Transverse colon (tissue), 4 donors: ENCODE measurements around the gene CSNK1E.

Experiments used
- EP300 ChIP-seq: sonication (generic); formaldehyde crosslinking; IDR thresholded peaks from one replicate; pipeline ENCODE4 v1.6.1; 2017; ENCODE audit warnings: antibody characterized with exemption, low read depth
- POLR2A ChIP-seq: fragments of 450-650 bp; IDR thresholded peaks from one replicate; pipeline ENCODE4 v1.6.1; 2016; ENCODE audit warnings: antibody characterized with exemption, mild to moderate bottlenecking, moderate library complexity
- POLR2AphosphoS5 ChIP-seq, 3 donors: sonication (generic); formaldehyde crosslinking; IDR thresholded peaks; one replicate each; pipeline ENCODE4 v1.6.1; 2016; ENCODE audit warnings: antibody characterized with exemption in 3 of 3
- TF ChIP-seq, protein P1 (sequence below), 5 experiments: fragments of 200-600 bp in 3 of 5; fragments of 450-650 bp in 2 of 5; sonication (generic) in 3 of 5; IDR thresholded peaks; 1 replicate in 2 of 5; 2 replicates in 3 of 5; pipeline ENCODE4 v1.5.1; 2016 to 2017; ENCODE audit warnings: antibody characterized with exemption in 5 of 5, inconsistent platforms in 3 of 5, mild to moderate bottlenecking in 2 of 5, moderate library complexity in 1 of 5

DNA sequence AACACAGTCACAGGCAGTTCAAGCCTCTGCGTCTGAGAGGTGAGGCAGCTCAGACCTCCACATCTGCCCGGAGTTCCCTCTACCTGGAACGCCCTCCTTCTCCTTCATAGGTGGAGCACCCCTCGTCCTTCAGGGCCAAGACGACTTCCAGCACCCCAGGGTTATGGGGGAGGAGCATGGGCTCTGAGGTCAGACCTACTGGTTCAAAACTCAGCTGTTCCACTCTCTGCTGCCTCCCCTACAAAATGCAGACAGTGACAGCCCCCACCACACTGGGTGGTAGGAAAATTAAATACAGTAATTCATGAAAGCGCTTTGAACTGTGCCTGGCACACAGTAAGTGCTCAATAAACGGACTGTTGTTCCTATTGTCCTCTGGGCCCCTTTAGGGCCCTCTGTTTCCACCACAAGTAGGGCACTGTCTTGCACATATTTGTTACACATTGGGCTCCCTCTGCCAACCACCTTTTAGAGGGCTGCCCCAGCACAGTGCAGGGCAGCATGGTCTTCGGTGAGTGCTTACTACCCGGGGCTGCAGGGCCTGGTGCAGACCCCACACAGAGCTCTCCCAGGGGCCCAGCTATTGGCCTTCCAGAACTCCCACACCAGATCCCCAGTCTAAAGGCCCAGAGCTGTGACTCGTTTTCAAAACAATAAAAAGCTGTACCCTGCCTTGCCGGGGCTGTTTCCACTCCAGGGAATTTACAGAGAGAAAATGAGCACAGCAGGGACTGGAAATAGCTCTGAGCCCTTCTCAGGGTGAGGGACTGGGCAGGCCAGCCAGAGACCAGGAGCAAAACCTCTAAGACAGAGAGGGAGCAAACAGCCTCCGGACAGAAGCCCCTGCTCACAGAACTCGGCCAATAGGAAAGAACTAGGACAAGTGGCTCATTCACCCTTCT is 46.9 kb downstream of the CSNK1E start:
- TF ChIP-seq, protein P1, sequence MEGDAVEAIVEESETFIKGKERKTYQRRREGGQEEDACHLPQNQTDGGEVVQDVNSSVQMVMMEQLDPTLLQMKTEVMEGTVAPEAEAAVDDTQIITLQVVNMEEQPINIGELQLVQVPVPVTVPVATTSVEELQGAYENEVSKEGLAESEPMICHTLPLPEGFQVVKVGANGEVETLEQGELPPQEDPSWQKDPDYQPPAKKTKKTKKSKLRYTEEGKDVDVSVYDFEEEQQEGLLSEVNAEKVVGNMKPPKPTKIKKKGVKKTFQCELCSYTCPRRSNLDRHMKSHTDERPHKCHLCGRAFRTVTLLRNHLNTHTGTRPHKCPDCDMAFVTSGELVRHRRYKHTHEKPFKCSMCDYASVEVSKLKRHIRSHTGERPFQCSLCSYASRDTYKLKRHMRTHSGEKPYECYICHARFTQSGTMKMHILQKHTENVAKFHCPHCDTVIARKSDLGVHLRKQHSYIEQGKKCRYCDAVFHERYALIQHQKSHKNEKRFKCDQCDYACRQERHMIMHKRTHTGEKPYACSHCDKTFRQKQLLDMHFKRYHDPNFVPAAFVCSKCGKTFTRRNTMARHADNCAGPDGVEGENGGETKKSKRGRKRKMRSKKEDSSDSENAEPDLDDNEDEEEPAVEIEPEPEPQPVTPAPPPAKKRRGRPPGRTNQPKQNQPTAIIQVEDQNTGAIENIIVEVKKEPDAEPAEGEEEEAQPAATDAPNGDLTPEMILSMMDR (IDR thresholded peaks at IDR 0.05), result no peak
- TF ChIP-seq POLR2A (no peak), EP300 (no peak), POLR2AphosphoS5 (IDR thresholded peaks at IDR 0.05) (no peak)
